OCI-LY7 (cell line): ENCODE results near the gene PTCH2.

ENCODE experiments used
- CTCF ChIP-seq: fragments of 200-600 bp; sonication (generic); conservative IDR thresholded peaks from 2 replicates; pipeline ENCODE4 v1.5.1; 2014; ENCODE audit warnings: mild to moderate bottlenecking, antibody characterized with exemption, low read length, moderate library complexity, mixed read lengths
- EZH2phosphoT487 ChIP-seq: fragments of 200-600 bp; sonication (generic); IDR thresholded peaks from 2 replicates; pipeline ENCODE4 v1.6.1; 2018; ENCODE audit warnings: low read depth, borderline replicate concordance, mild to moderate bottlenecking, mixed run types, antibody characterized with exemption, low read length, moderate library complexity, mixed read lengths

- TF ChIP-seq CTCF = no peak
- TF ChIP-seq EZH2phosphoT487 = no peak
These were observed 24.7 kb upstream of the PTCH2 start for GRCh38 chr1:44867801-44868200.
